Hepatocyte (in vitro differentiated cells): Measurements from ENCODE around the gene ATCAY.

Source experiments
- EZH2 ChIP-seq: fragments of 200-600 bp; sonication (generic); IDR thresholded peaks from 2 replicates; pipeline ENCODE4 v1.6.1; 2016; ENCODE audit warnings: antibody characterized with exemption, mild to moderate bottlenecking, borderline replicate concordance
- EZH2phosphoT487 ChIP-seq: fragments of 200-600 bp; sonication (generic); IDR thresholded peaks from one replicate; pipeline ENCODE4 v1.6.1; 2018; ENCODE audit warnings: antibody characterized with exemption, mild to moderate bottlenecking, low read depth, moderate library complexity; ENCODE audit not compliant: unreplicated experiment, severe bottlenecking
- TF ChIP-seq, protein P1 (sequence below): fragments of 200-600 bp; sonication (generic); IDR thresholded peaks from 2 replicates; pipeline ENCODE4 v1.5.1; 2016; ENCODE audit warnings: antibody characterized with exemption, mild to moderate bottlenecking; ENCODE audit not compliant: poor library complexity

- TF ChIP-seq, protein P1, sequence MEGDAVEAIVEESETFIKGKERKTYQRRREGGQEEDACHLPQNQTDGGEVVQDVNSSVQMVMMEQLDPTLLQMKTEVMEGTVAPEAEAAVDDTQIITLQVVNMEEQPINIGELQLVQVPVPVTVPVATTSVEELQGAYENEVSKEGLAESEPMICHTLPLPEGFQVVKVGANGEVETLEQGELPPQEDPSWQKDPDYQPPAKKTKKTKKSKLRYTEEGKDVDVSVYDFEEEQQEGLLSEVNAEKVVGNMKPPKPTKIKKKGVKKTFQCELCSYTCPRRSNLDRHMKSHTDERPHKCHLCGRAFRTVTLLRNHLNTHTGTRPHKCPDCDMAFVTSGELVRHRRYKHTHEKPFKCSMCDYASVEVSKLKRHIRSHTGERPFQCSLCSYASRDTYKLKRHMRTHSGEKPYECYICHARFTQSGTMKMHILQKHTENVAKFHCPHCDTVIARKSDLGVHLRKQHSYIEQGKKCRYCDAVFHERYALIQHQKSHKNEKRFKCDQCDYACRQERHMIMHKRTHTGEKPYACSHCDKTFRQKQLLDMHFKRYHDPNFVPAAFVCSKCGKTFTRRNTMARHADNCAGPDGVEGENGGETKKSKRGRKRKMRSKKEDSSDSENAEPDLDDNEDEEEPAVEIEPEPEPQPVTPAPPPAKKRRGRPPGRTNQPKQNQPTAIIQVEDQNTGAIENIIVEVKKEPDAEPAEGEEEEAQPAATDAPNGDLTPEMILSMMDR = no peak
- no peak for TF ChIP-seq EZH2phosphoT487
- no peak for TF ChIP-seq EZH2
Measured at GRCh38 chr19:3879656-3880055, 829 bp upstream of the ATCAY start.
